22Rv1 (cell line): ENCODE data around the gene IGSF3.
"Not testable (repeated sequence)": the region's sequence is repeated elsewhere in the genome, so short reads cannot be mapped to it uniquely, and the experiment has no call there.

Experiments used
- CTCF ChIP-seq: fragments of 450-650 bp; IDR thresholded peaks from 2 replicates; pipeline ENCODE4 v1.5.1; 2017; ENCODE audit warnings: mild to moderate bottlenecking
- ZFX ChIP-seq: fragments of 450-650 bp; IDR thresholded peaks from 2 replicates; pipeline ENCODE4 v1.6.1; 2017; ENCODE audit warnings: antibody characterized with exemption, borderline replicate concordance

- TF ChIP-seq CTCF, ZFX: not testable (repeated sequence)
Measured at GRCh38 chr1:116617808-116618207, 49.7 kb downstream of the IGSF3 start.
